ENCODE results near the gene TPSD1.

TPSD1 gene

GRCh38 chr16:1288813-1289476 lies 33.1 kb downstream of the TPSD1 start:
- Histone ChIP-seq H3K9me2 (replicated peaks; ENCODE audit: control insufficient read depth, low read length) (no peaks in the 10 kb centered on the region), H3K4me2 (ENCODE audit: low read length) (no peak overlapping the region), H3K27me3 (ENCODE audit: control insufficient read depth, low read length) (peaks cover 18% of the 10 kb centered on the region), H3F3A (ENCODE audit: control insufficient read depth, insufficient read depth) (no peaks in the 10 kb centered on the region), H4K20me1 (ENCODE audit: control insufficient read depth, insufficient read depth, low read depth, low read length) (no peaks in the 10 kb centered on the region), H3K9me3 (ENCODE audit: control insufficient read depth, insufficient read depth, low read length) (no peaks in the 10 kb centered on the region), H3K36me3 (ENCODE audit: control insufficient read depth, low read length) (no peaks in the 10 kb centered on the region), H3K79me2 (ENCODE audit: control insufficient read depth, low read length) (no peaks in the 10 kb centered on the region), H3K4me3 (ENCODE audit: low read length) (no peak overlapping the region), H3K27ac (ENCODE audit: low read depth, low read length) (no peak overlapping the region), H3K4me1 (ENCODE audit: control insufficient read depth, low read length) (no peaks in the 10 kb centered on the region)
- TF ChIP-seq CTCF (IDR thresholded peaks at IDR 0.05; ENCODE audit: low read depth, low read length, poor library complexity, severe bottlenecking) (no peak), EZH2phosphoT487 (IDR thresholded peaks at IDR 0.05; ENCODE audit: borderline replicate concordance, low read length) (no peak)

GRCh38 chr16:1289477-1289866 lies 33.6 kb downstream of the TPSD1 start:
- peaks cover 1% of the 10 kb centered on the region; the same call in 1 of the 2 replicates for H3K4me1 ChIP-seq (ENCODE audit: control insufficient read depth, low read length)
- TF ChIP-seq CTCF (IDR thresholded peaks at IDR 0.05; ENCODE audit: low read depth, low read length, poor library complexity, severe bottlenecking) (no peak), EZH2phosphoT487 (IDR thresholded peaks at IDR 0.05; ENCODE audit: borderline replicate concordance, low read length) (no peak)
- no peaks in the 10 kb centered on the region for H3K9me2 ChIP-seq (replicated peaks; ENCODE audit: control insufficient read depth, low read length)
- no peaks in the 10 kb centered on the region for H3K9me3 ChIP-seq (ENCODE audit: control insufficient read depth, insufficient read depth, low read length)
- H3K27me3 ChIP-seq (ENCODE audit: control insufficient read depth, low read length) = peaks cover 20% of the 10 kb centered on the region
- no peaks in the 10 kb centered on the region for H3K79me2 ChIP-seq (ENCODE audit: control insufficient read depth, low read length)
- H3K4me2 ChIP-seq (ENCODE audit: low read length) = no peak overlapping the region
- no peaks in the 10 kb centered on the region; the same call in 1 of the 2 replicates for H3F3A ChIP-seq (ENCODE audit: control insufficient read depth, insufficient read depth)
- H3K36me3 ChIP-seq (ENCODE audit: control insufficient read depth, low read length) = no peaks in the 10 kb centered on the region
- no peak overlapping the region for H3K27ac ChIP-seq (ENCODE audit: low read depth, low read length)
- no peaks in the 10 kb centered on the region for H4K20me1 ChIP-seq (ENCODE audit: control insufficient read depth, insufficient read depth, low read depth, low read length)
- no peak overlapping the region for H3K4me3 ChIP-seq (ENCODE audit: low read length)

GRCh38 chr16:1290063-1290501 lies 34.2 kb downstream of the TPSD1 start:
- Histone ChIP-seq H3K9me2 (replicated peaks; ENCODE audit: control insufficient read depth, low read length) (no peaks in the 10 kb centered on the region), H3K9me3 (ENCODE audit: control insufficient read depth, insufficient read depth, low read length) (no peaks in the 10 kb centered on the region), H3K4me1 (ENCODE audit: control insufficient read depth, low read length) (peaks cover 6% of the 10 kb centered on the region; the same call in 1 of the 2 replicates), H3K27me3 (ENCODE audit: control insufficient read depth, low read length) (peaks cover 20% of the 10 kb centered on the region), H3K79me2 (ENCODE audit: control insufficient read depth, low read length) (no peaks in the 10 kb centered on the region), H4K20me1 (ENCODE audit: control insufficient read depth, insufficient read depth, low read depth, low read length) (no peaks in the 10 kb centered on the region), H3K4me3 (ENCODE audit: low read length) (no peak overlapping the region), H3K36me3 (ENCODE audit: control insufficient read depth, low read length) (no peaks in the 10 kb centered on the region), H3K27ac (ENCODE audit: low read depth, low read length) (no peak overlapping the region), H3K4me2 (ENCODE audit: low read length) (no peak overlapping the region), H3F3A (ENCODE audit: control insufficient read depth, insufficient read depth) (no peaks in the 10 kb centered on the region; the same call in 1 of the 2 replicates)
- TF ChIP-seq CTCF (IDR thresholded peaks at IDR 0.05; ENCODE audit: low read depth, low read length, poor library complexity, severe bottlenecking) = no peak
- no peak for TF ChIP-seq EZH2phosphoT487 (IDR thresholded peaks at IDR 0.05; ENCODE audit: borderline replicate concordance, low read length)

Measured in DOHH2 (cell line).